DMS 273 (cell line): ENCODE data around the gene FAM25G.
"Not testable (repeated sequence)": the region's sequence is repeated elsewhere in the genome, so short reads cannot be mapped to it uniquely, and the experiment has no call there.

Source experiments
- DNase-seq: peaks from one replicate; lab custom pipeline; 2025; ENCODE audit not compliant: unreplicated experiment; lab: John Stamatoyannopoulos, UW

FAM25G gene

DNA sequence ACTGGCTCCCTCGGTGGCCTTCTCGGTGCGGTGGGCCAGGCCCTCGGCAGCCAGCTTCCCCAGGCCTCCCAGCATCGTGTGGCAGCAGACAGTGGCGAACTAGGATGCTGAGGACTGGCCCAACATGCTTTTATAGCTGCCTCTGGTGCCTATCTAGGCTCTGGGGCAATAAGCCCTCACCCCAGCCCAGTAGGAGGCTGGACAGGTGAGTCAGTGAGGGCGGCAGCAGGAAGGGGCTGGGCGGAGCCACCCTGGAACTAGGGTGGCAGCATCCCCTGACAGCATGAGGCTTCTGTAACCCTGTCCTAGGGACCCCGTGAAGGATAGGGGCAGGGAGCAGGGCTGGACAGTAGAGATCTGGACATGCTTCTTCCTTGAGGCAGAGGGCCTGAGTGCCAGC lies at the start of gene FAM25G:
FAM25G (minus strand) TSS at position 101 of the 400 bp plus-strand sequence; CDS start at position 75, 26 bp downstream.
- DNase-seq = not testable (repeated sequence)

DNA sequence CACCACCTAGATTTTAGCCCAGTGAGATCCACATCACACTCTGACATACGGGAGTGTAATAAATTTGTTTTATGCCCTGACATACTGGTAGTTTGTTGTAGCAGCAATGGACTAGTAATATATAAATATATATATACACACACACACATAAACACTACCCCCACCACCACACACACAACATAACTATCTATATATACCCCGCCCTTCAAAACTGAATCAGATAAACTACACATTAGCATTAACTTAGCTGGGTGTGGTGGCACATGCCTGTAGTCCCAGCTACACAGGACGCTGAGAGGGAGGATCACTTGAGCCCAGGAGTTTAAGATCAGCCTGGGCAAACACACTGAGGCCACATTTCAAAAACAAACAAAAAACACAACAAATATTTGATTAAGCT lies 44.9 kb upstream of the FAM25G start:
- not testable (repeated sequence) for DNase-seq

DNA sequence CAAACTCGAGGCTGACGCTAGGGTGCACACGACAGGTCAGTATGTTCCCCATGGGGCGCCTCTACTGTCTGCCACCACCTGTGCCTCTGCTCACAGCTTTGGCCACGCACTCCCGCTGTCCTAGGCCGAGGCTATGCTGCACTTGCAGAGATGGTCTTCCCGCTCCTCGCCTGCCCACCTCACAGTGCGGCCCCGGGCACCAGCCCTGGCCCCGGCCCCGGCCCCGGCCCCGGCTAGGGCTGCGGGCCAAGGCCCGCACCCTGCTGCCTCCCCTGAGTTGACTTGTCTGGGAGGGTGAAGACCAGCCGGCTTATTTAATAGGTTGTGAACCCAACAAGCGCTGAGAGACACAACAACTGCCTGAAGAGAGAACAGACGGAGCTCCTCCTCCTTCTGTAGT lies 32.0 kb upstream of the FAM25G start, which contains the start of gene AGAP9:
AGAP9 (minus strand) TSS at position 164 of the 400 bp plus-strand sequence; CDS start at position 52, 112 bp downstream.
- DNase-seq = not testable (repeated sequence)

DNA sequence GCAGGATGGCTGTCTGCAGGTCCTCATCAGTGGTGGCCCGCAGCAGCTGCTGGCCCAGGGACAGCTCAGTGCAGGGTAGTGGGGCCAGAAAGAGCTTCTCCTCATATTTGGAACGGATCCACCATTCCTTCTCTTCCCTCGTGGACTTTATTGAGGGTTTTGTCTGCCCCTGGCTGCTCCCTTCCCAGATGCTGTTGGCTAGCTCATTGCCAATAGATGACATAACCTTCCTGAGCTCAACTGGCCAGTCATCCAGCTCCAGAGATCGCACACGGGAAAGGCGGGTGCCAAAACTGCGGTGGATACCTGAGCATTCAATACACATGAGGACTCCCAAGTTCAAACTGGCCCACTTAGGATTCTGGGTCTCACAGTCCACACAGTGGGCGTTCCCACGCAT lies 10.8 kb upstream of the FAM25G start:
- DNase-seq = not testable (repeated sequence)

DNA sequence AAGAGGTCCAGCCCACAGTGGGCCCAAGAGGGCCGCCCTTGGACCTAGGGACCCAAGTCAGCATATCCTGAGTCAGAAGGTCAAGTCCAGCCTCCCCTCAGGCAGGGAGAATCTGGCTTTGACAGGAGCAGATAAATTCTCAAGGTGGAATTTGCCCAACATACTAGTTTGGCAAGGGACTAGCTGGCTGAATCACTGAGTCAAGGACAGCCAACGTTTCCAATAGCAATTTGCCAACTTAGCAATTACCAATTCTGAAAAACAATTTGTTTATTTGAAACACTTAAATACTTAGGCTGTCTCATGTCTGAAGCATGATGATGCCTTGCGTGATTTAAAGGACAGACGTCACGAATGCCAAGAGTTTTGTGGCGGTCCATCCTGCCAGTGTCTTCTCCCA lies 2.7 kb upstream of the FAM25G start:
- not testable (repeated sequence) for DNase-seq

DNA sequence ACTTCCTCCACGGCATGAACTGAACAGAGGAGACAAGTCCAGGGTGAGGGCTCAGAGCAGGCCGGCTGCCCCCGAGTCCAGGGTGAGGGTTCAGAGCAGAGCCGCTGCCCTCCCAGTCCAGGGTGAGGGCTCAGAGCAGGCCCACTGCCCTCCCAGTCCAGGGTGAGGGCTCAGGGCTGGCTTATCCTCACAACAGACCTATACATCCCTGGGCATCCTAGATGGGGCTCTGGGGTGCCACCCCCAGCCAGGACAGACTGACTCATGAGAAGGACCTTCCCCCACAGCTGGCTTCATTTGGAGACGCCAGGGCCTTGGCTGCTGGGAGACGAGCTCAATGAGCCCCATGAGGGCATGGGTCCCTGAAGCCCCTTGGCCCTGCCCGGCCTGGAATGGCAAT lies 1.9 kb downstream of the FAM25G start:
- not testable (repeated sequence) for DNase-seq

DNA sequence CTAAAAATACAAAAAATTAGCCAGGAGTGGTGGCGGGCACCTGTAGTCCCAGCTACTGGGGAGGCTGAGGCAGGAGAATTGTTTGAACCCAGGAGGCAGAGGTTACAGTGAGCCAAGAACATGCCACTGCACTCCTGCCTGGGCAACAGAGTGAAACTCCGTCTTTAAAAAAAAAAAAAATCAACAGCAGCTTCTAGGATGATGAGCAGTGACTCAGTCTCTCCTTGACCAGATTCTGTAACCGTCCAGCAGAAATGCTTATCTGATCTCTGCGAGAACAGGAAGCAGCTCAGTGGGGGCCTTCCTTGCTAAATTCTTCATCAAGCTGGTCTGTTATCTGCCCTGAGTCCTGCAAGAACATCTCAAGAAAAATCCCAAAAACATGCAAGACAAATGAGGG lies 5.6 kb downstream of the FAM25G start:
- DNase-seq = not testable (repeated sequence)

DNA sequence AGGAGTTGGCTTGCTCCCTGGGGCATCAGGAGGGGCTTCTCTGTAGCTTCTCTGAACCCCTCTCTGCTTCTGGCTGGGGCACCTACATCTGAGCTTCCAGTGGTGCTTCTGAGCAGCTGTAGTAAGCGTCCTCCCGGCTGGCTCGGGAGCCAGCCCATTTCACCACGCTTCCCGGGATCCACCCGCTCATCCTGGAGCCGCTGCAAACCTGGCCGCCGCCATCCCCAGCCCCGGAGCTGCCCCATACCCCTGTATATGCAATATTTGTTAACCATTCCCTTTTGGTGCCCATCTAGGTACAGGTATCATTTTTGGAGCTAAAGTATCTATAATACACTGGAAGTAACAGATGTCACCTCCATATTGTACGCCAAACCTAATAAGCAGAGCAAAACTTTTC lies 6.7 kb downstream of the FAM25G start:
- not testable (repeated sequence) for DNase-seq

DNA sequence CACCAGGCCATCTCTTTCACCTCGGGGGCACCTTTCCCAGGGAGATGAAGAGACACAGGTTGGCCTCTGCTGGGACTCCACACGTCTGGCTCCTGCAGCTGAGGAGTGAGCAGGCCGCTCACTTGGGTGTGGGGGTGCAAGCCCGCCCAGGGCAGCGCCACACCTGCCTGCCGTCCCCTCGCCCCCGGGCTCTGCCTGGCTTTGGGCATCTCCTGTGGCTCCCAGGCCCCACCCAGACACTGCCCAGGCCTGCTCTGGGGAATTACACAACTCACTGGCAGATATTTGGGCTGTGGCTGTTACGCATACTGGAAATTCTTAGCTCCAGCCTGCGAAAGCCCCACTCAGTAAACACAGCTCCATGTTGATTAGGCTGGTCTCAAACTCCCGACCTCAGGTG lies 7.6 kb downstream of the FAM25G start, which contains the start of gene ANXA8:
ANXA8 (minus strand) TSS at position 193 of the 400 bp plus-strand sequence; CDS start at position 11, 182 bp downstream.
- not testable (repeated sequence) for DNase-seq

DNA sequence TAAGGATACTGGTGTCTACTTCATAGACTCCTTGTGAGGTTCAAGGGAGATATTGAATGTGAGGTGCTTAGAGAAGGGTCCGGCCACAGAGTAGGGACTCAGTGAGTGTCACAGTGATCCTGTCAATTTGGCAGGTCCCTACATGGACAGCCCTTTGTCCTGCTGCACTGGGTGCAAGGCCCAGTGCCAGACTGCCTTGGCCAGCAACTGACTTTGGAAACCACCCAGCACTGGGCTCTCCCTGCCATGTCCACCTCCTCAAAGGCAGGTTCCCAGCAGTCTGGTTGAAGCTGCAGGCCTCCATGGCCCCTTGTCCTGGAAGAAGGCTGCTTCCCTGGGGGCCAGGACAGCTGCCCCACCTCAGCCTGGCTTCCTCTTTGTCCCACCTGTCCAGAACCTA lies 9.1 kb downstream of the FAM25G start:
- DNase-seq = not testable (repeated sequence)

DNA sequence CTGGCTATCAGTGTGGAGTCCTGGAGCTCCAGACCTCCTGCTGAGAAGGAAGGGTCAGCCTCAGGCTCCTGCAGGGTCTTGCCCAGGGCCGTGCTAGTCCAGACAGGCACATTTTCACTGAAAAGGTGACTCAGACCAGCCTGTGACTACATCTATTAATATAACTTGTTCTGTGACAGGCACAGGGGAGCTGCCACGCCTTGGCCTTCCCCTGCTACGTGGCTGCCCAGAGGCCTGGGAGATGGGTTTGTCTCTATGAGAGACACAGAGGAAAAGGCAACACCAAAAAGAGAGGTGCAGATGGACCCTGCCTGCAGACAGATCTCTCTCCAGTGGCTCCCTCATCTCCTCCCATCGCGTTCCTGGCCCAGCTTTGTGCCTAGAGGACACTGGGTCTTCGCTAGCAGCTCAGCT lies 9.7 kb downstream of the FAM25G start:
- not testable (repeated sequence) for DNase-seq

DNA sequence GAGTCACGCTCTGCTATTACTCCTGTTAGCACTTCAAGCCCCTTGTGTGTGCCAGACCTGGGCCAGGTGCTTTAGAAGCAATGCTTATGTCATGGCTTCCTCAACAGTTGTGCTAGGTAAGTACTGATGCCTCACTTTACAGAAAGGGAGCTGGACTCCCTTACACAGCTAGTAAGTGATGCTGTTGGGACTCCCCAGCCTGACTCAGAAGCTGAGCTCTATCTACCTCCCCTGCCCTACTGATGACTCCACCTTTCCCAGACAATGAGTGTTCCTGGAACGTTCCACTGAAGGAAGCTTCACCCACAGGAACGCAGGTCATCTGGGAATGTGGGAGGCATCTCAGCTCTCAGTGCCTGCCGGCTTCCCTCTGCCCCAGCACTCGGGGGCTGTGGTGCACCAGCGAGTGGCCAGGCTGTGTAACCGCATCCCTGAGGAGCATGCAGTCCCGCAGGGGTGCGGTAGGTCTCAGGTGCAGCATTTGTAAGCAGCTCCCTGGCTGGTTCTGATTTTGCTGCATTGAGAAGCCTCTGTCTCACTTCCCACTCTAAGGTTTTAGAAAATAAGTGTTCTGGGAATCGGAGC lies 10.2 kb downstream of the FAM25G start:
- DNase-seq = not testable (repeated sequence)

DNA sequence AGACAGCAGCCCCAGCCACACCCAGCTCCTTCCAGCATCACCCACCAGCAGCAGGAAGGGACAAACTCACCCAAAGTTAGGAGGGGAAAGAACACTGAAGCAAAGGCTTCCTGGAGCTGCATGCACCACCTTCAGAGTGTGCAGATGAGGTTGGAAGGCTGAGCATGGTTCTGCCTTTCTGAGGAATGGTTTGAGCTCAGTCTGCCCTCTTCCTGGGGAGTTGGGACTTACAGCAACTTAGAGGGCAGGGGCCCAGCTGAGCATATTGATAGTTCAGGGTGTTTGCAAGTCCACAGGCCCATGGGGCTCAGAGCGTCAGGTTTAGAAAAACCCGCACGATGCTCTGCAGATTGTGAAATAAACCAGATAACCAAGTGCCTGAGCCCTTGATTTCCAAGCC lies 11.4 kb downstream of the FAM25G start:
- not testable (repeated sequence) for DNase-seq

DNA sequence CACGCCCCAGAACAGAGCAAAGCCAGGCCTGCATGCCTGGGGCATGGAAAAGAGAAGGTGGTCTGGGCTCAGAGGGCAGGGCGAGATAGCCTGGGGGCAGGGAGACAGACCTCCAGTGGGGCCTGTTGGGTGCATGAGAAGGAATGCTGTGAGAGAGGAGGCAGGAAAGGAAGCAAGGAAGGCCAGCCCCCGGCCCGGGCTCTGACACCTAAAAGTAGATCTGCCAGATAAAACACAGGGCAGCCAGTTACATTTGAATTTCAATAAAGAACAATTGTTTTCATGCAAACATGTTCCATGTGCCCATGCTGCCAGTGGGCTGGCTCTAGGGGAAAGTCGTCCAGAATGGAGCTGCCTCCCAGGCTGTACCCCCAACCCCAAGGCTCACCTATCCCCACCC lies 13.4 kb downstream of the FAM25G start:
- DNase-seq = not testable (repeated sequence)

DNA sequence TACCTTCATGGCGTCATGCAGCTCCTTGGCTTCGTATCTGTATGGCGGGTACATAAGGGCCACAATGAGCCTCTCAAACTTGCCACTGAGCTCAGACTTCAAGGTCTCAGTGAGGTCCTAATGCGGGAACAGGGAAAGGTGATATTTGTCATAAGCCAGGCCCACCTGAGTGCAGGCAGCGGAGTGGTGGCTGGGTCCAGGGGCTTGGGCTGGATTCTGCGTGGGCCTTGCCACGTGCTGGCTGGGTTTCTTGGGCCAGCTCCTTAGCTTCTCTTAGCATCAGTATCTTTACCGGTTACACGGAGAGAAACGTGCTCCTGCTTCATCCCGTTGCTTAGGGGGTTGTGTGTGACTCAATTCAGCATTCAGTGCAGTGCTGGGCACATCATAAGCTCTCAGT lies 14.4 kb downstream of the FAM25G start:
- not testable (repeated sequence) for DNase-seq

DNA sequence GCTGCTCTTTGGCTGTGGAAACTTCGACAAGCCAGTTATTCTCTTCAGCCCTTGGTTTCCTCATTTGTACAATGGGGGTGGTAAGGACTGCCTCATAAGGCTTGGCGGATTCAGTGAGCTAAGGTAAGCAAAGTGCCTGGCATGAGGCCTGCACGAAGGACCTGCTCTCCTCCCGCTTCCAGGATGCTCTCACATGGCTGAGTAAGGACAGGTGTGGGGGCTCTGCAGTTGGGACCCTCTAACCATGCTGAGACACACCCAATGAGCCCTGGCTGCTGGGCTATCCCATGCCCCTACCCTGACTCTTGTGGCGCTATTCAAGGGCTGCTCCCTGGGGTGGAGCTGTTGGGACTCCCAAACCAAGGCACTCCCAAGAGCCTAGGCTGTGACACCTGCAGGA lies 16.4 kb downstream of the FAM25G start:
- not testable (repeated sequence) for DNase-seq

DNA sequence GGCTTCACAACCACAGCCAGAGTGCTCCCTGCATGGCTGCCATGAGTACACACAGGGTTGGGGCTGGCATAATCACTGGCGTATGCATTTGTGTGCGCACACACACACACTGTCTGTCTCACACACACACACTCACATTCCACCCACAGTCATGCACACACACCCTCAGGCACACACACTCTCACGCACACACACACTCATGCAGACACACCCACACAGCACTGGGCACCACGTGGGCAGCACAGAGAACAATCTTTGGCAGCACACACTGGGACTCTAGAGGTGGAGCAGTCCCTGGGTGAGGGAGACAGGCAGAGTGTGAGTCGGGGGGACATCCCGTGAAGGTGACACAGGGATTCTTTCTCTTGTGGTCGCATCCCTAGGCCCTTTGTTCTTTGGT lies 18.0 kb downstream of the FAM25G start:
- DNase-seq = not testable (repeated sequence)

DNA sequence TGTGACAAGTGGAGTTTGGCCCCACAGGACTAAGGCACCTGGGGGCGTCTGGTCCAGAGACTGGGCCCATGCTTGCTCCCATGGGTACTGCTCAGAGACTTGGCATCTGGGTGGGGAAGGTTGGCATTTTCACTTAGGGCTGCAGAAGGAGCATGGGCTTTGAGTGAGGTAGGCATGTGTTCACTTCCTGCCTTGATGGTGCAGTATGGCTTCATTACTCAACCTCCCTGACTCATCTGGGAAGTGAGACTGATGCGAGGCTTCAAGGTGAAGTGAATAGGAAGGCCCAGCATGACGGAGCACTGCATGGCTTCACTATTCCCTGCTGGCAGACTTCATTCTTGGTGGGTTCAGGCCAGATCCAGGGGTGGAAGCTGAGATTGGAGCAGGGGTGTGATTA lies 18.9 kb downstream of the FAM25G start:
- not testable (repeated sequence) for DNase-seq

DNA sequence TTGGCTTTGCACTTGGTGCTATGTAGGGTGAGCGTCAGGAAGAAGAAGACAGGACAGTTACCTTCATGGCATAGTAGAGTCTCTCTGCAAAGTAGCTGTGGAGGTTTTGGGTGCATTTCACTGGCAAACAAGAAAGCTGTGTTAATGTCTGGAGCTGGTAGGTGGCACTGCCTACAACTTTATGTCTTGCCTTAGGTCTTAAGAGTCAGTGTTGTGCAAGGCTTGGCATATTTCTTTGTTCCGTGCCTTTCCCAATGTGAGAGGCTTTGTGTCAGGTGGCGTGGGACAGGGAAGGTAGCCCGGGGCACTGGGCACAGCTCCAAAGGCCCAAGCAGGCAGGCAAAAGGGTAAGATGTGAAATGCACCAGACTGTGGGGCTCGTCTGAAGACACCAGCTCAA lies 19.4 kb downstream of the FAM25G start:
- not testable (repeated sequence) for DNase-seq

DNA sequence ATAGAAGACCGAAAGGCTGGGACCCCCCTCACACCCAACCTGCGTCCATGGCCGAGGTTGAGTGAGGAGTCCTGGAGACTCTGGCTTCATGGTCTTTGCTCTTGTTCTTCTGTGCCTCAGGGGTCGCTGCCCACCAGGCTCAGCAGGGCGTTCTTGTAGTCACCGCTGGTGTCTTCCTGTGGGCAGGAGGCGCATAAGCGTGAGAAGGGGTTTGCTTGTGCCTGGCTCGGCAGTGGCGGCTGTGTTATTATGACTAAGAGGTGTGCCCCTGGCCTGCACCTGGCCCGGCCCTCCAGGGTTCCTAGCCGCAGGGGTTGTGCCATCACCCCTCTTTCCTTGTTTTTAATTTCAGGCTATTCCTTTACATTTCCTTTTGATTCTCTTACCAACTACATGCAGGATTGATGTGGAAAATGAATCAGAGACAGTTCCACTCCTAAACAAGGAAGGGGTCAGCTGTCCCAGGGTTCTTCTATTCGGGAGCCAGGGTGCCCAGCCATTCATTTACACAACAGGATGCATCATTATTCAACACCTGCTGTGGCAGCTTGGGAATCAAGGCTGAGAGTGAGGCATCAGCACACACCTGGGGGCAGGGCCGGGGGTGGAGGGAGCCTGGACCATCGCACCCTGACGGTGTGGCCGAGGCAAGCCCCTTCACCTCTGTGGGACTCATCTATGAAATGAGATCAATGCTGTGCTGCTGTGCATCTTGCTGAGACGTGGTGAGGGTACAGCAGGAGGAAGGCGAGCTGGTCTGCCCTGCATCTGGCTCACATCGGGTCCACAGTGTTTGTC lies 22.6 kb downstream of the FAM25G start:
- DNase-seq = not testable (repeated sequence)

DNA sequence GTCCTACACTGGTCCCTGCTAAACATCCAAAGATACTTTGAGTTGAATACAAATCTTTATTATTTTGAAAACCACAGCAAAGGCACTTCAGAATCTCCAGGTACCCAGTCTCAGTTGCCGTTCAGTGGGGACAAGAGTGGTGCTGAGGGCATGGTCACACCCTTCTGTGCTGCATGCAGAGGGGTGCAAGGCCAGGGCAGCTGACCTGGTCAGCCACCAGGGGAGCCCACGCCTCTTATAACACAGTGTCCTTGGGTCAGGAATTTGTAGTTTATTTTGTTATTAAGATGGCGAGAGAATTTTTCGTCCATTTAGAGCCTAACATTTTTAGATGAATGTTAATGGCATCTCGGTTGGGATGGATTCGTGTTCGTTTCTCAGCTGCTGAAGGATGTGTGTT lies 23.5 kb downstream of the FAM25G start:
- DNase-seq = not testable (repeated sequence)

DNA sequence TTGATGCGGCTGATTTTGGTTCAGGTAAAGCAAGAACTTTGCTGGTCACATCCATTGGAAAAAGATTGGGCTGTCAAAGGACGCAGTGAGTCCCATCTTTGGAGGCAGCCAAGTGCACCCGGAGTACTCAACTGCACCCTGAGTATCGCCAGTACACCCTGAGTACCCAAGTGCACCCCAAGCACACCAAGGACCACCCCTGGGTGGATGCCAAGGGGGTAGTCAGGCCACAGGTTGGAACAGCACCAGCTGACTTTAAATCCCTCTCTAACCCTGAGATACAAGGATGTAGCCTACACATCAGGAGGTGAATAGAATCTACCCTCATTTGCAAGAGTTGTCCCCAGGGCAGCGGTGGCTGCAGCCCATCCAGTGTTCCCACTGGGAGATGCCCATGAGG lies 24.0 kb downstream of the FAM25G start:
- DNase-seq = not testable (repeated sequence)
